ENCODE data around the gene SHISA9.

SHISA9 gene

GRCh38 chr16:13068912-13069583, 167.7 kb downstream of the SHISA9 start:
- DNase-seq (ENCODE audit: low read depth, low spot score) = no peak

DNA sequence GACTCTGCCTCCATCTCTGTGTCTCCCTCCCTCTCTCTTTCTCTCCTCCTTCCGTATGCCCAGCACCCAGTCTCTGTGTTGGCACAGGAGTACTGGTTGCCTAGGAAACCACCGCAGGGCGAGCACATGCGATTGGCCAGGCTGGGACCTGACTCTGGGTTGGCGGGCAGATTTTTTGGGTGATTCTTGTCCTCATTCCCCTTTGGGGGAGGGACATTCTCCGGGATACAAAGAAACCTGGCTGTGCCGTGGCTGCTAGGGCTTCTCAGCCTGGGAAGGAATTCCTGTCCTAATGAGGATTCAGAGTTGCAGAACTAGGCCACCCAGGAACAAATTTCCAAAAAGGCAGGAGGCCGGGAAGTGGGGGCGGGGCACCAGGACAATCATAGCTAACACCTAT, 168.9 kb downstream of the SHISA9 start:
- no peak for DNase-seq (ENCODE audit: low read depth, low spot score)

GRCh38 chr16:13076878-13077277, 175.5 kb downstream of the SHISA9 start:
- no peak for DNase-seq (ENCODE audit: low read depth, low spot score)

- DNase-seq (ENCODE audit: low read depth, low spot score) = no peak
Measured at GRCh38 chr16:13077816-13078215, 176.4 kb downstream of the SHISA9 start.

DNA sequence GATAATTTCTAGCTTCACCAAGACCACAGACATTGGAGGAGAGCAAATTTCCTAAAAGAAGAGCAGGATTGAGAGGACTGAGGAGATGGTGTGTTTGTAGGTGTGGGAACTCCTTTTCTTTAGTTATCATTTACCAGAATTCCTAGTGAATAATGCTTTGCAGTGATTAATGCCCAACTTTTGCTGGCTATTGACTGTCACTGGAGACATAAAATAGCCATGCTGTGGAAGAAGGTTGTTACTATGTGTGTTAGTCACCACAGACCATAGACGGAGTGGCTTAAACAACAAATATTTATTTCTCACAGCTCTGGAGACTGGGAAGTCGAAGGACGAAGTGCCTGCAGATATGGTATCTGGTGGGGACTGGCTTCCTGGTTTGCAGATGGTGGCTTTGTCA, 179.1 kb downstream of the SHISA9 start:
- DNase-seq (ENCODE audit: low read depth, low spot score) = no peak

DNA sequence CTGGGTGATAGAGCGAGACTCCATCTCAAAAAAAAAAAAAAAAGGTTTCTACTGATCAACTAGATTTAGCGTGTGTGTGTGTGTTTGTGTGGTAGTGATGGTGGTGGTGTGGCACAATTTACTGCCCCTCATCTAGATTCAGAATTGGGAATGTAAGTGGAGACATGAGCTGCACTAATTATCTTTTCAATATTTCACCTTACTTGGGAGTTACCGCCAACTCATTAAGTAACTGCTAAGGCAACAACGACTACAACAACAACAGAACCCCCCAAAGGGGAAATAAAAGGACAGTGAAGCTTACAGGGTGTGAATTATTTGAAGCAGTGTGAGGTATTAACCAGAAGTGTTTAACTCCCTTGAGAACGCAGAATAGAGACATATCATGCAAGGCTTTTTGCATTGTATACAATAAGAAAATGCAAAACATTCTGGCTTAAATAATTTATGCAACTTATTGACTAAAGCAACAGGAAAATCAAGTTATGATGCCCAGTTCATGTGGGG, 180.5 kb downstream of the SHISA9 start:
- DNase-seq (ENCODE audit: low read depth, low spot score) = no peak

- no peak for DNase-seq (ENCODE audit: low read depth, low spot score)
Measured at GRCh38 chr16:13083681-13084080, 182.3 kb downstream of the SHISA9 start.

DNA sequence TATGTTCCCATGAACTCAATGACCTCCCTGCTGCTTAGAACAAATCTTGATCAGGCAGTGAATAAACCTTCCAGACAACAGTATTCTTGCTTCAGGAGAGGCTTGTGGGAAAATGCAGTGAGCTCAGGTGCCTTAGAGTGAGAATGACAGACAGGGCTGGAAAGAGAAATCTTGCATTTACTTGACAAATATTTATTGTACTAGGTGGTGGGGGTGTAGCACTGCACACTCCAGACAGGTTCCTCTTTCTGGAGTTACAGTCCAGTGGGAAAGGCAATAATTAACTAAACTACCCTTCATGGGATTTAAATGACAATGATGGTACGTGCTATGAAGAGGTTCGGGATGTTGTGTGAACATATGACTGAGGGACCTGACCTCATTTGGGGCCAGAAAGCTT, 182.9 kb downstream of the SHISA9 start:
- no peak for DNase-seq (ENCODE audit: low read depth, low spot score)

- no peak for DNase-seq (ENCODE audit: low read depth, low spot score)
Measured at GRCh38 chr16:13093661-13094060, 192.3 kb downstream of the SHISA9 start.

- no peak for DNase-seq (ENCODE audit: low read depth, low spot score)
Measured at GRCh38 chr16:13095061-13095460, 193.7 kb downstream of the SHISA9 start.

DNA sequence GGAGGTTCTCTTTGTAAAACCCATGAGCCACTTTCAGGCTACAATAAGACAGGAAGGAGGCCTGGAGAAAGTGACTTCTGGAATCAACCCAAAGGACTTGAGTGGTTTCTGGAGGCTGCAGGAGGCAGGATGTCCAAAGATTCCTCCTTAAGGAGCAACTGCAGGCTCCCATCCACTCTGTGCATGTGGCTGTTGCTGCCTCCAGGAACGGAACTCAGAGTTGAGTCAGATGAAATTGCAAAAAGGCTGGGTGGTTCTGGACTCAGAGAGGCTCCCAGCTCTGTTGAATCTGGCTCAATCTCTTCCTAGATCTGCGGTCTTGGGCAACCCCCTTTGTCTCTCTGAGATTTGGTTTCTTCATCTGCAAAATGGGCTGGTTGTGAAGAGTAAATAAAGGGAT, 197.1 kb downstream of the SHISA9 start:
- DNase-seq (ENCODE audit: low read depth, low spot score) = no peak

DNA sequence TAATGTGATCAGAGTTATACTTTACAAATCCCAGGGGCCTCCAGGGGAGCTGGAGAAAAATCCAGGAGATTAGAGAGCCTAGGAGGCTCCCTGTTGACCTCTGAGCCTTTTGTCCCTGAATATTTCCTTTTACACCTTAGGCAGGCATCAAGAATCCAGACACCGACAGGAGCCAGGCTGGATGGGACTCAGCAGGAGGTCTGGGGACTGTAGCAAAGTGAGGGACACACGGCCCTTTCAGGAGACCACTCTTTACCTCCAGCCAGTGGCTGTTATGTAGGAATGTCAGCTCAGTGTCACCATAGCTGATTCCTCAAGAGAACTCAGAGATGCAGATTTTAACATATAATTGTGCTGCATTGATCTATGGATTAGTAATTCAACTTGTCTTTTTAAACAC, 198.4 kb downstream of the SHISA9 start:
- DNase-seq (ENCODE audit: low read depth, low spot score) = no peak

GRCh38 chr16:13100970-13101369, 199.6 kb downstream of the SHISA9 start:
- DNase-seq (ENCODE audit: low read depth, low spot score) = no peak

- DNase-seq (ENCODE audit: low read depth, low spot score) = no peak
Measured at GRCh38 chr16:13101828-13102227, 200.4 kb downstream of the SHISA9 start.

- DNase-seq (ENCODE audit: low read depth, low spot score) = no peak
Measured at GRCh38 chr16:13102401-13102800, 201.0 kb downstream of the SHISA9 start.

DNA sequence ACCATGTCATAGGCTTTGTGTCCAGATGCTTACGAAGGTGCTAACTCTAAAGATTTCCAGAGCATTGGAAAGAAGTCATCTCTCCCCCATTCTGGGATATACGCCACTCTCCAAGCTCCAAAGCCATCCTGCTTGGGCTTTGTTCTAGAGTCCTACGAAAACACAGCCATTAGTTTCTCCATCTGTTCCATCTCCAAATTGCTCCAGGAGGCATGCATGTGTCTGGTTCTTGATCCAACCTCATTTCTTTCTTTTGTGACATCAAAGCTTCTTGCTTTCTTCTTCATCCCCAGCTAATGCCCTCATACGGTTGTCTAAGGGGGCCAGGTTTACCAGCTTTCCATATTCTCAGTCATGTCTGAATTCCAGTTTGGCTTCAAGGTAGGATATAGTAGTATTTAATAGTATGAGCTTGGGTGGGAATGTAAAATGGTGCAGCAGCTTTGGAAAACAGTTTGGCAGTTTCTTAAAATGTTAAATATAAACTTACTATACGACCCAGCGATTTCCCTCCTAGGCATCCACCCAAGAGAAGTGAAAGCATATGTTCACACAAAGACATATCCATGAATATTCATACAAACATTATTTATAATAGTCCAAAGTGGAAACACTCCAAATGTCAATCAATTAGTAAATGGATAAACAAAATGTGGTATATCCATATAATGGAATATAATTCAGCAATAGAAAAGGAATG, 202.6 kb downstream of the SHISA9 start:
- no peak for DNase-seq (ENCODE audit: low read depth, low spot score)

DNA sequence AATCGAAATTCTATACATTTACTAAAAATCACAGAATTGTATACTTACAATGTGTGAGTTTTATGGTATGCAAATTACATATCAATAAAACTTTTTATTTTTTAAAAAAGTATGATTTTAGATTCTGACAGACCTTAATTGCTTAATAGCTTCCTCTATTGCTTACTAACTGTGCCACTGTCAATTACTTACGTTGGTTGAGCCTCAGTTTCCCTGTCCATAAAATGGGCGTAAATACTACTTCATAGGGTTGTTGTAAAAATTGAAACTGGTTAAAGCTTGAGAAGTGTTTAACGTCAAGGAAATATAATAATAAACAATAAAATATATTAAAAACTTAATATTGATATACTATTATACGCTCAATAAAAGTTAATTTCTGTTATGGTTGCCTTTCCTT, 203.4 kb downstream of the SHISA9 start:
- no peak for DNase-seq (ENCODE audit: low read depth, low spot score)

- no peak for DNase-seq (ENCODE audit: low read depth, low spot score)
Measured at GRCh38 chr16:13105427-13105826, 204.0 kb downstream of the SHISA9 start.

DNA sequence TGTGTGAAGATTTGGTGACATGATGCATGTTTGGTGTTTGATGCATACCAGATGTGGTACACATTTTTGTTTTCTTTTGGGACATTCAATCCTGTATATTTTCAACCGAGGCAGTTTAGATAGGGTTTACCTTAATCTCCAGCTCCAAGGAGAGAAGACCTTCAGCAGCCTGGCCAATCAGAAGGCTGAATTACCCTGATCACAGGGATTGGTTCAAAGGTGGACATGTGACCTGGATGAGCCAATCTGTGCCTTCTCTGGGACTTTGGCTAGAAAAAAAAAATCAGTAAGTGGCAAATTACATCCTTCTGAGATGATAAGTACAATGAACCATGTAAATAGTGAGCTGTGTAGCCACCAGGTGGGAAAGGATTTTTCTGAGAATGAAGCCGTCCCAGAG, 205.1 kb downstream of the SHISA9 start:
- no peak for DNase-seq (ENCODE audit: low read depth, low spot score)

DNA sequence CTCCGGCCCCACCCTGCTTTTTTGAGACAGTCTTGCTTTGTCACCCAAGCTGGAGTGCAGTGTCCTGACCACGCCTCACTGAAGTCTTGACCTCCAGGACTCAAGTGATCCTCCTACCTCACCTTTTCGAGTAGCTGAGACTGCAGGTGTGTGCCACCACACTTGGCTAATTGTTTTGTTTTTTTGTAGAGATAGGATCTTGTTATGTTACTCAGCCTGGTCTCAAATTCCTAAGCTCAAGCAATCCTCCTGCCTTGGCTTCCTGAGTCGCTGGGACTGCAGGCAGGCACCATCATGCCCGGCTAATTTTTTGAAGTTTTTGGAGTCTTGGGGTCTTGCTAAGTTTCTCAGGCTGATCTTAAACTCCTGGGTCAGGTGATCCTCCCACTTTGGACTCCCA, 206.7 kb downstream of the SHISA9 start:
- no peak for DNase-seq (ENCODE audit: low read depth, low spot score)

DNA sequence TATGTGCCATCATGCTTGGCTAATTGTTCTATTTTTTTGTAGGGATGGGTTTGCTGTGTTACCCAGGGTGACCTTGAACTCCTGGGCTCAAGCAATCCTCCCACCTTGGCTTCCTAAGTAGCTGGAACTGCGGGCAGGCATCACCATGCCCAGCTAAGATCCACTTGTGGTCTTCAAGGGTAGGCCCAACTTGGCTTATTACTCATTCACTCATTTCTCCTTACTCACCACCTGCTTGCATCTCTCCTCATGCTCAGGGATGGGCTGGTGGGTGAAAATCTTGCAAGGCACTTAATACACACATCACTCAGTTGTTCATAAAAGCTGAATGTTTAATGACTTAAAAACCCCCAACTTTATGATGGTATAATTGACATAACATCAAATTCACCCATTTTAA, 207.8 kb downstream of the SHISA9 start:
- no peak for DNase-seq (ENCODE audit: low read depth, low spot score)

DNA sequence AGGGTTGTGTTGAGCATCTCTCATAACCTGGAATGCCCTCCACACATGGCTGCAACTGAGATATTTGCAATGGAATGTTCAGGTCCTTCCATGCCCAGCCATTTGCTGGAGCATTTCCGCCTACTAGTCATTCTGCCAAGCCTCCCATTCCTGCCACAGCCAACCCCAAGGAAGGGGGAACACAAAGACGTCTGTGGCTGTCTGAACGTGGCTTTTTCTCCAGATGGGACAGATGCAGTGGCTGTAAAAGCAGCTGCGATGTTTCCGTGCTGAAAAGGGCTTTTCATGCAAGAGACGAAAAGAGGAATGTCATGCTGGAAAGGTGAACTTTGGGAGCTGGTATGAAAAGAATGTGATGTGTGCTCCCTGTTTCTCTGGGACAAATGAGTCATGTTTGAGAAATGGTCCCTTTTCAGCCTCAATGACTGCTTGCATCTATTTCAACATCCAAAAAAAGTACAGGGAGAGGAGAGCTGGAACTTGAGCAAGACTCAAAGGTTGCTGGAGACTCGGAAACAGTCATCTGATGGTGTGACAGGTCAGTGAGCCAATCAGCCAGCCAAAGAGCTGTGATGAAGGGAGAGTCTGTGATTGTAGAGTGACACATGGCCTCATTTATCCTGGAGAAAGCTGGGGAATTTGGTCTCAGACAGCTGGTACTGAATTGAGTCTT, 208.9 kb downstream of the SHISA9 start:
- no peak for DNase-seq (ENCODE audit: low read depth, low spot score)

DNA sequence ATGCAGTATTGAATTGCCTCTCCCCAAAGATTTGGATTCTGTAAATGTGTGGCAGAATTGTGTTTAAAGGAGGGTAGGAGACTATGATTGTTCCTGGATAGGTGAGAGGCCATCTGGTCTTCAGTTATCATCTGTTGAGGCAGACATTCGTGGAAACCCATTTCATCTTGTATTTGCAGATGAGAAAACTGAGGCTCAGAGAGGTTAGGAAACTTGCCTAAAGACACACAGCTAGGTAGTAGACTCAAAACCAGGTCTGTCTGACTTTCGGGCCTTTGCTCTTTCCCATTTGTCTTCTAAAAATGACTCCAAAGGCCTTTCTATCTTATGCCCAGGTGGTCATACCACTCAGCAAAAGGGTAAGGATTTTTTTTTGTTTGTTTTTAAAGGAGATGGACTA, 210.3 kb downstream of the SHISA9 start:
- no peak for DNase-seq (ENCODE audit: low read depth, low spot score)
